GM06990 (cell line): ENCODE results near the gene INPP5E.

Experiments
- DNase-seq: peaks from one replicate; pipeline ENCODE4 v3.0.0-alpha.2; 2011; ENCODE audit not compliant: insufficient read length; ENCODE audit errors: extremely low read depth
- H3K27me3 ChIP-seq: replicated peaks from 2 replicates; pipeline ENCODE4 v1.6.0; 2011; ENCODE audit warnings: low read length; ENCODE audit not compliant: control insufficient read depth, insufficient read depth
- H3K36me3 ChIP-seq: 2 replicates; pipeline ENCODE4 v1.5.1; 2011; ENCODE audit warnings: low read length; ENCODE audit not compliant: control insufficient read depth, insufficient read depth
- H3K4me3 ChIP-seq: replicated peaks from 2 replicates; pipeline ENCODE4 v1.5.1; 2011; ENCODE audit warnings: low read depth, mild to moderate bottlenecking, control low read depth, low read length
- CTCF ChIP-seq: IDR thresholded peaks from 2 replicates; pipeline ENCODE4 v1.5.1; 2011; ENCODE audit warnings: low read length, control low read depth, mild to moderate bottlenecking, inconsistent platforms; ENCODE audit not compliant: insufficient read depth, poor library complexity, severe bottlenecking

INPP5E gene

GRCh38 chr9:136399176-136400037 lies 40.2 kb downstream of the INPP5E start:
- H3K27me3 ChIP-seq = no peaks in the 10 kb centered on the region
- DNase-seq = peak; percentile 61
- TF ChIP-seq CTCF = no peak
- H3K36me3 ChIP-seq = peaks cover 32% of the 10 kb centered on the region
- H3K4me3 ChIP-seq = peak overlapping the region; percentile 90

GRCh38 chr9:136398286-136398685 lies 41.4 kb downstream of the INPP5E start:
- DNase-seq = no peak
- H3K4me3 ChIP-seq = peak overlapping the region; percentile 90

GRCh38 chr9:136397643-136398042 lies 42.0 kb downstream of the INPP5E start:
- TF ChIP-seq CTCF = no peak
- DNase-seq = no peak
- Histone ChIP-seq H3K36me3 (peaks cover 43% of the 10 kb centered on the region), H3K4me3 (no peak overlapping the region), H3K27me3 (no peaks in the 10 kb centered on the region)

More at GRCh38 chr9:136398286-136398685, 41.4 kb downstream of the INPP5E start:
- H3K27me3 ChIP-seq = no peaks in the 10 kb centered on the region
- peaks cover 36% of the 10 kb centered on the region for H3K36me3 ChIP-seq
- TF ChIP-seq CTCF = no peak

GRCh38 chr9:136396219-136396515 lies 43.5 kb downstream of the INPP5E start:
- Histone ChIP-seq H3K4me3 (no peak overlapping the region), H3K36me3 (peaks cover 51% of the 10 kb centered on the region), H3K27me3 (no peaks in the 10 kb centered on the region)
- no peak for DNase-seq
- TF ChIP-seq CTCF = no peak

- Histone ChIP-seq H3K36me3 (peaks cover 51% of the 10 kb centered on the region), H3K27me3 (no peaks in the 10 kb centered on the region), H3K4me3 (no peak overlapping the region)
- no peak for DNase-seq
- no peak for TF ChIP-seq CTCF
These were observed 44.1 kb downstream of the INPP5E start for GRCh38 chr9:136395345-136396218.
